Measurements from ENCODE around the gene RNF17. TPM values are rescaled to one million over a fixed set of nuclear protein-coding genes. Genes with fewer than 3 reads are reported as not detected.

RNF17 gene
- total and polyA plus RNA-seq, 10 of the 15 experiments (the other 5 are each of a cell fraction or from before 2014, with no cell fraction given): not detected

DNA sequence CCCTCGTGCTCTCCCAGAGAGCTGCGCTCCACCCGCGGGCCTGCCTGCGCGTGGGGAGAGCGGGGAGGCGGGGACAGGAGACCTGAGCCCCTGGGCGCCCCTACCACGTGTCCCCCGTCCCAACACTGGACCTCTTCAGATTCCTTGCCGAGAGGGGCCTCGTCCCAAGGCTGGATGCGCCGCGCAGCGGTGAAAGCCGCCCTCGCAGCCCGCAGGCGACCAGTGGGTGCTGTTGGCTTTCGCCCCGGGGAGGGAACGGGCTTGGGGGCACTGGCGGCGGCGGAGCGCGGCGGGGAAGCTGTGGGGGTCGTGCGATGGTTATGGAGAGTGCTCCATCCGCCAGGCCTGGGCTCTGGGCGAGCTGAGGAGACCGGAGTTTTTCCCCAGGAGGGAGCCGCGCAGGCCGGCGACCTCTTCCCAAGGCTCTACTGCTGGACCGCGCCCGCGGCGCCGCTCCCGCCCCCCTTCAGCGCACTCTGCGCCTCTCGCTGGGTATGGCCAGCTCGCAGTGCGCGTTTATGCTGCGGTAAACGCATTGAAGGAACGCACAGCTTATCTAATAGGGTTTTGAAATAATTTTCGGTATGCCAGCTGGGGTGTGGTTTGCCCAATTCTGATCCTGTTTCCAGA is 17.2 kb upstream of the RNF17 start:
- no peak for TF ChIP-seq SUPT20H (IDR thresholded peaks at IDR 0.05; ENCODE audit: borderline replicate concordance, control insufficient read depth, low read depth, low read length)
- no peak for TF ChIP-seq USF2 (IDR thresholded peaks at IDR 0.05; ENCODE audit: borderline replicate concordance, low read depth, low read length)
- TF ChIP-seq RAD21 (IDR thresholded peaks at IDR 0.05; ENCODE audit: insufficient read depth, low read depth, low read length): peak; percentile 26; the same call in 1 of the 2 replicates
- TF ChIP-seq, protein P1, sequence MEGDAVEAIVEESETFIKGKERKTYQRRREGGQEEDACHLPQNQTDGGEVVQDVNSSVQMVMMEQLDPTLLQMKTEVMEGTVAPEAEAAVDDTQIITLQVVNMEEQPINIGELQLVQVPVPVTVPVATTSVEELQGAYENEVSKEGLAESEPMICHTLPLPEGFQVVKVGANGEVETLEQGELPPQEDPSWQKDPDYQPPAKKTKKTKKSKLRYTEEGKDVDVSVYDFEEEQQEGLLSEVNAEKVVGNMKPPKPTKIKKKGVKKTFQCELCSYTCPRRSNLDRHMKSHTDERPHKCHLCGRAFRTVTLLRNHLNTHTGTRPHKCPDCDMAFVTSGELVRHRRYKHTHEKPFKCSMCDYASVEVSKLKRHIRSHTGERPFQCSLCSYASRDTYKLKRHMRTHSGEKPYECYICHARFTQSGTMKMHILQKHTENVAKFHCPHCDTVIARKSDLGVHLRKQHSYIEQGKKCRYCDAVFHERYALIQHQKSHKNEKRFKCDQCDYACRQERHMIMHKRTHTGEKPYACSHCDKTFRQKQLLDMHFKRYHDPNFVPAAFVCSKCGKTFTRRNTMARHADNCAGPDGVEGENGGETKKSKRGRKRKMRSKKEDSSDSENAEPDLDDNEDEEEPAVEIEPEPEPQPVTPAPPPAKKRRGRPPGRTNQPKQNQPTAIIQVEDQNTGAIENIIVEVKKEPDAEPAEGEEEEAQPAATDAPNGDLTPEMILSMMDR (IDR thresholded peaks at IDR 0.05 in 2 of 3, conservative IDR thresholded peaks at IDR 0.05 in 1 of 3; ENCODE audit: control insufficient read depth in 2 of 3, extremely low read depth in 1 of 3, insufficient read depth in 1 of 3, low read depth in 3 of 3, low read length in 3 of 3): peak in 2 of 3 experiments; percentile 5 to 25; a peak in 2 of 6 replicates
- intact Hi-C loops (cut with micrococcal nuclease; ENCODE audit: unreplicated experiment) (loop anchor here (10.0 kb wide), 1 partner anchor 248 kb away; no protein-coding TSS in a partner anchor), in situ Hi-C loops (cut with MboI) (no loop called here)
- Histone ChIP-seq H3K4me1 (ENCODE audit: control insufficient read depth, insufficient read depth, low read length) (no peaks in the 10 kb centered on the region), H3K9ac (ENCODE audit: control insufficient read depth, insufficient read depth, low read length) (no peak overlapping the region), H3K36me3 (ENCODE audit: control insufficient read depth in 2 of 2, insufficient read depth in 2 of 2, low read length in 1 of 2) (no peaks in the 10 kb centered on the region), H2AFZ (ENCODE audit: control insufficient read depth, low read depth, low read length) (no peak overlapping the region), H3K27me3 (replicated peaks in 1 of 2; ENCODE audit: control insufficient read depth in 2 of 2, insufficient read depth in 2 of 2, low read length in 1 of 2) (peaks cover 10 to 24% of the 10 kb centered on the region in 2 experiments), H3K9me3 (replicated peaks; ENCODE audit: control insufficient read depth, insufficient read depth, low read length) (no peaks in the 10 kb centered on the region), H3K4me3 (peak overlapping the region; percentile 30; the same call in 1 of the 2 replicates), H3K79me2 (ENCODE audit: control insufficient read depth, insufficient read depth, low read length) (no peaks in the 10 kb centered on the region), H3K4me2 (ENCODE audit: control insufficient read depth, insufficient read depth) (peak overlapping the region; percentile 43), H3K27ac (ENCODE audit: control insufficient read depth, insufficient read depth) (no peak overlapping the region), H4K20me1 (ENCODE audit: control insufficient read depth, insufficient read depth) (no peaks in the 10 kb centered on the region)
- DNase-seq (ENCODE audit: low read depth, low spot score) (no peak), ATAC-seq (peak; percentile 63), FAIRE-seq (no peak)
- ChIA-PET CTCF (no interaction called here), SMC1A (ENCODE audit: uncharacterized antibody, unreplicated experiment) (no interaction called here), RAD21 (ENCODE audit: unreplicated experiment) (no interaction called here), POLR2A (no interaction called here)
- WGBS (ENCODE audit: insufficient coverage, insufficient replicate concordance, low lambda C conversion rate, missing lambda C conversion rate): 30% methylated on average over 55 of the region's 56 CpGs
- BruUV-seq (replicated peaks): no TSS peak

All from GM12878 (cell line).